ENCODE results near the gene DARS2.

The DARS2 gene

DNA sequence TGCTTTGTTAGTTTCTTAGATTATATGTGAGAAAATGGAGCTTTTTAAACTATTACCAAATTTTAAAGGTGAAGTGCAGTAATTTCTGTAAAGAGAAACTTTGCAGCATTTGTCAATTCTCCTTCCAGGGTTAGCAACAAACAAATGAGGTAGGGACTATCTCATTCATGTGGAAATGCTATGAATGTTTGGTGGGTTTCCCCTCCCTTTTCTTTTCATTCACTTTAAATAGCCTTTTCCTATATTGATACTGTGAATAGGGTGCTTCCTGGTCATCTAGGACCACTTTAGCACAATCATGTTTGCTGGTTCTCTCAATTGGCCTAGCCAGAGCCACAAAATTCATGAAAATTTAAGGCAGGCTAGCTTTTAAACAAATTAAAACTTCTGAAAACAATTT is 64.3 kb downstream of the DARS2 start:
- DNase-seq: no peak

GRCh38 chr1:173889885-173890284 is 65.4 kb downstream of the DARS2 start:
- DNase-seq: no peak

- no peak for DNase-seq
Observed at GRCh38 chr1:173893611-173894010, 69.1 kb downstream of the DARS2 start.

GRCh38 chr1:173894189-173894588 is 69.7 kb downstream of the DARS2 start:
- no peak for DNase-seq

DNA sequence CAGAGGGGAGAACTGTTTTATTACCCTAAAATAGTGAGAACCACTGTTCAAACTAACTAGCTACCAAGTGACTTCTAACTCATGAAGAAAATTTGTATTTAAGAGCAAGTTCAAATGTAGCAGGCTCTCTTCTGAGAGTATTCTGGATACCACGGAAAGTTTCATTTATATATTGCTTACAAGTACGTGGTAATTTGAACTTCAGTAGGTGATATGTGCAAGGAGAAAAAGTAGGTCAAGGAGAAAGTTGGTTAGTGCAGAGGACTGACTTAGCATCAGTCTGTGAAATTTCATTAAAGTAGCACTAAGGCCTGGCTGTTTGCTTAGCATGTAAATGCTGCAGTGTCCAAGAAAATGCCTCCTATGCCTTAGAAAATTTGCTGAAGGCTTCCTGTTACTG is 76.0 kb downstream of the DARS2 start:
- no peak for DNase-seq

DNA sequence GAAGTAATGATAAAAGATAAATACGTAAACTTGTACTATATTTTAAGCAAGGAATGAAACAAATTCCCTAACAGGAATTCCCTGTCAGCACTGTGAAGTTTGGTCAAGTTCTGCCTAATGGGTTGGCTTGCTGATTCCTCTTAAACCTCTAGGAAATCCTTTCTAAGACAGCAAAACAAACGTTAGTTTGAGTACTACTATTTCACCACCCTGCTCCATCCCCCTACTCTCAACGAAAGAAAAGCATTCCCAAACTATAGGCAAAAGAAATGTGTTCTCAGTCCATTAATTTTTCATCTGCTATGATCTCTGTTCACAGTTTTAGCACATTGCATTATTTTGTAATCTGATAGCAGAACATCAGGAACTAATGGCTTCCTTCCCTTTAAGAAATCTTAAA is 76.5 kb downstream of the DARS2 start:
- no peak for DNase-seq

DNA sequence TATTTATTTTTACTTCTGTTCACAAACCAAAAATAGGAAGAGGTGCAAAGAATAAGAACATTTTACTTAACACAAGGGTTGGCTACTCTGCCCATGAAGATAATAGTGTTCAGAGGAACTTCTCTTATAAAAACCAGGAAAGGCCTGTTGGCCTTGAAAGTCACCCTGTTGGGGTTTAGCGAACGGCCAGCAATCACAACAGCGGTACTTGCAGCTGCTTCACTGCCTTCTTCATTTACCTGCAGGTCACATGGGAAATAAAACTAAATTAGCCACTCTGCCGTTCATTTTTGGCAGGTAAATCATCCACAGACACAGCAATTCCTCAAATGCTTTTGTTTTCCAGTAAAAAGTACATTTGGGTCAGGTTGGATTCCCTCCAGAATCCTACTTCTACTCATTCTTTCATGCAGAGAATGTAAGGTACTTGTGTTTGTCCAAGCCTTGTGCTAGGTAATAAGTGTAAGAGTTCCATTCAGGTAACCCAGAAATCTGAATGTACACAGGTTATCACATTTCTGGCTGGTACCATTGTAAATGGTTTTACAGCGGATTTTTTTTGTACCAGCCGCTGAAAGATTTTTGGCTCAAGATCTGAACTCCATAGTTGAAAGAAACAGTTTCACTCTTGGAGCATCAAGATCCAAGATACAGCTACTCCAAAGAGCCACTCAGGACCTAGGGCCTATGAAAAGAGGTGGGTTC is 79.5 kb downstream of the DARS2 start:
- DNase-seq: no peak

Data from NCI-H146 (cell line).